HCT116 (cell line): ENCODE results near the gene UGT1A3. TPM values are rescaled to one million over a fixed set of nuclear protein-coding genes. Genes with fewer than 3 reads are reported as not detected.

Experiments used
- ATAC-seq: fragments of 200-7000 bp; cut with Tn5 transposase; 2 replicates; pipeline ENCODE4 v1.9.1; 2020; ENCODE audit warnings: mild to moderate bottlenecking, moderate library complexity
- BruUV-seq: library from RNA; stranded (reverse); fragments of 400-500 nt; replicated peaks from 2 replicates; lab custom pipeline; 2021; lab: Mats Ljungman, UMichigan
- CTCF ChIA-PET: fragments of 300-600 bp; sonication (Branson Sonifier 250); formaldehyde crosslinking; loops from one replicate; lab custom pipeline; 2021; ENCODE audit warnings: antibody characterized with exemption; lab: Charles Lee
- POLR2A ChIA-PET: fragments of 300-600, 350-600 bp; sonication (Branson Sonifier 250); formaldehyde crosslinking; loops from one replicate; lab custom pipeline; 2021; ENCODE audit warnings: antibody characterized with exemption; lab: Charles Lee
- RAD21 ChIA-PET, 2 experiments: fragments of 300-600 bp; sonication (Branson Sonifier 250); formaldehyde crosslinking; loops; one replicate each; lab custom pipeline; 2023; ENCODE audit warnings: low total read pairs in 2 of 2; ENCODE audit not compliant: uncharacterized antibody in 2 of 2, unreplicated experiment in 2 of 2, low non-redundant PET in 1 of 2; lab: Charles Lee
- DNase-seq: peaks from one replicate; pipeline ENCODE4 v3.0.0-alpha.2; 2010; ENCODE audit warnings: low read depth, low spot score
- H2AFZ ChIP-seq: fragments of 200-600 bp; shearing (Covaris generic), sonication (generic); 2 replicates; pipeline ENCODE4 v1.6.1; 2017; ENCODE audit warnings: low read depth, mixed run types, mixed read lengths, antibody characterized with exemption, low read length; ENCODE audit not compliant: poor library complexity, severe bottlenecking
- H3K27ac ChIP-seq: 2 replicates; pipeline ENCODE4 v1.5.1; 2012; ENCODE audit warnings: low read depth, low read length
- H3K27me3 ChIP-seq: fragments of 200-600 bp; sonication (generic); 2 replicates; pipeline ENCODE4 v1.6.1; 2016; ENCODE audit warnings: mixed run types, low read length, mixed read lengths; ENCODE audit not compliant: insufficient read depth
- H3K36me3 ChIP-seq, 2 experiments: fragments of 200-500 bp in 1 of 2; fragments of 200-600 bp in 1 of 2; sonication (Bioruptor generic) in 1 of 2; sonication (generic) in 1 of 2; 2 replicates each; pipeline versions ENCODE4 v1.5.1 to v1.6.1; 2014 to 2016; ENCODE audit warnings: low read length in 2 of 2, inconsistent platforms in 1 of 2, mixed read lengths in 1 of 2, mixed run types in 1 of 2; ENCODE audit not compliant: insufficient read depth in 2 of 2, control insufficient read depth in 1 of 2
- H3K4me1 ChIP-seq, 2 experiments: fragments of 200-600 bp in 1 of 2; sonication (generic) in 1 of 2; 2 replicates each; pipeline versions ENCODE4 v1.5.1 to v1.6.1; 2012 to 2017; ENCODE audit warnings: low read length in 2 of 2, inconsistent platforms in 1 of 2, mild to moderate bottlenecking in 1 of 2, mixed read lengths in 1 of 2, mixed run types in 1 of 2, moderate library complexity in 1 of 2; ENCODE audit not compliant: insufficient read depth in 2 of 2, control insufficient read depth in 1 of 2
- H3K4me2 ChIP-seq: fragments of 200-600 bp; sonication (generic); 2 replicates; pipeline ENCODE4 v1.6.1; 2017; ENCODE audit warnings: mixed run types, low read length, mixed read lengths
- H3K4me3 ChIP-seq, 2 experiments: fragments of 200-600 bp in 1 of 2; sonication (generic) in 1 of 2; replicated peaks in 1 of 2; 2 replicates each; pipeline ENCODE4 v1.5.1; 2011 to 2016; ENCODE audit warnings: low read length in 2 of 2, control low read depth in 1 of 2, low read depth in 1 of 2, mild to moderate bottlenecking in 1 of 2, mixed read lengths in 1 of 2, mixed run types in 1 of 2
- H3K79me2 ChIP-seq: fragments of 200-600 bp; sonication (generic); 2 replicates; pipeline ENCODE4 v1.6.1; 2017; ENCODE audit warnings: mild to moderate bottlenecking, mixed run types, low read length, moderate library complexity, mixed read lengths; ENCODE audit not compliant: insufficient read depth
- H3K9ac ChIP-seq: fragments of 200-600 bp; sonication (generic); 2 replicates; pipeline ENCODE4 v1.6.1; 2016; ENCODE audit warnings: low read length, mixed read lengths
- H3K9me2 ChIP-seq: fragments of 200-600 bp; sonication (generic), shearing (Covaris generic); 2 replicates; pipeline ENCODE4 v1.6.1; 2017; ENCODE audit warnings: mixed run types, mild to moderate bottlenecking, moderate library complexity; ENCODE audit not compliant: insufficient read depth
- H3K9me3 ChIP-seq, 2 experiments: fragments of 200-500 bp in 1 of 2; fragments of 200-600 bp in 1 of 2; sonication (Bioruptor generic) in 1 of 2; sonication (generic) in 1 of 2; 2 replicates each; pipeline ENCODE4 v1.6.1; 2014 to 2017; ENCODE audit warnings: low read length in 2 of 2, mixed read lengths in 2 of 2, inconsistent platforms in 1 of 2, low read depth in 1 of 2, mild to moderate bottlenecking in 1 of 2, mixed run types in 1 of 2, moderate library complexity in 1 of 2; ENCODE audit not compliant: control insufficient read depth in 1 of 2, insufficient read depth in 1 of 2
- H4K20me1 ChIP-seq: fragments of 200-600 bp; sonication (generic), shearing (Covaris generic); 2 replicates; pipeline ENCODE4 v1.6.1; 2017; ENCODE audit warnings: mixed run types, mild to moderate bottlenecking, moderate library complexity; ENCODE audit not compliant: insufficient read depth
- CBX3 ChIP-seq: IDR thresholded peaks from 2 replicates; pipeline ENCODE4 v1.6.1; 2012; ENCODE audit warnings: low read depth
- CTCF ChIP-seq, 3 experiments: fragments of 200-600 bp in 1 of 3; sonication (generic) in 1 of 3; IDR thresholded peaks in 2 of 3; conservative IDR thresholded peaks in 1 of 3; 2 replicates each; pipeline ENCODE4 v1.5.1; 2012 to 2017; ENCODE audit warnings: low read depth in 2 of 3, low read length in 2 of 3, antibody characterized with exemption in 1 of 3, borderline replicate concordance in 1 of 3, control low read depth in 1 of 3, mild to moderate bottlenecking in 1 of 3, mixed read lengths in 1 of 3, mixed run types in 1 of 3, moderate library complexity in 1 of 3; ENCODE audit not compliant: insufficient read depth in 1 of 3
- EGR1 ChIP-seq: IDR thresholded peaks from 2 replicates; pipeline ENCODE4 v1.6.1; 2012; ENCODE audit warnings: low read depth
- EZH2 ChIP-seq: fragments of 200-600 bp; sonication (generic); IDR thresholded peaks from 2 replicates; pipeline ENCODE4 v1.6.1; 2017; ENCODE audit warnings: antibody characterized with exemption, mixed run types
- JUND ChIP-seq: IDR thresholded peaks from 2 replicates; pipeline ENCODE4 v1.6.1; 2012
- POLR2AphosphoS5 ChIP-seq: IDR thresholded peaks from 2 replicates; pipeline ENCODE4 v1.6.1; 2011; ENCODE audit warnings: mild to moderate bottlenecking, low read depth, low read length, moderate library complexity
- REST ChIP-seq: IDR thresholded peaks from 2 replicates; pipeline ENCODE4 v1.6.1; 2012; ENCODE audit warnings: low read depth
- SRF ChIP-seq: IDR thresholded peaks from 2 replicates; pipeline ENCODE4 v1.6.1; 2012; ENCODE audit warnings: low read depth
- YY1 ChIP-seq: IDR thresholded peaks from 2 replicates; pipeline ENCODE4 v1.6.1; 2011; ENCODE audit warnings: low read length, low read depth, moderate library complexity, mild to moderate bottlenecking; ENCODE audit not compliant: insufficient replicate concordance; ENCODE audit errors: extremely low read depth
- ZBTB33 ChIP-seq: IDR thresholded peaks from 2 replicates; pipeline ENCODE4 v1.6.1; 2011; ENCODE audit warnings: mild to moderate bottlenecking, low read length, moderate library complexity; ENCODE audit not compliant: insufficient replicate concordance; ENCODE audit errors: extremely low read depth
- intact Hi-C: fragments of 100-400 bp; cut with micrococcal nuclease; formaldehyde crosslinking; loops from 2 replicates; pipeline ENCODE4 v1.10.0; 2022
- total RNA-seq: library from RNA; stranded (reverse); gene quantifications from one replicate; pipeline ENCODE4 v1.2.1, GENCODE V29; 2021; ENCODE audit not compliant: unreplicated experiment

Gene UGT1A3
- total RNA-seq, 1 experiment from 2014 or later = not detected

GRCh38 chr2:233692648-233693047 lies 36.2 kb upstream of the UGT1A3 start, which contains the start of gene UGT1A6 (continued):
- TF ChIP-seq ZBTB33 = no peak
- TF ChIP-seq YY1 = no peak
- TF ChIP-seq POLR2AphosphoS5 = no peak
- no peak for TF ChIP-seq CBX3
- no peak for TF ChIP-seq JUND
- TF ChIP-seq EGR1 = no peak
- TF ChIP-seq SRF = no peak

- TF ChIP-seq EZH2 (no peak), CTCF (IDR thresholded peaks at IDR 0.05 in 2 of 3, conservative IDR thresholded peaks at IDR 0.05 in 1 of 3; ENCODE audit: borderline replicate concordance in 1 of 3, insufficient read depth in 1 of 3, low read depth in 2 of 3, low read length in 2 of 3) (no peak), POLR2AphosphoS5 (no peak), REST (no peak)
- no peak for ATAC-seq
- BruUV-seq = no TSS peak
- H3K9ac ChIP-seq = no peak overlapping the region
- no peak overlapping the region for H2AFZ ChIP-seq
- H3K79me2 ChIP-seq = no peaks in the 10 kb centered on the region
- no peaks in the 10 kb centered on the region for H3K27me3 ChIP-seq
- H3K9me3 ChIP-seq = no peaks in the 10 kb centered on the region
- RAD21 ChIA-PET = no interaction called here
- H3K4me3 ChIP-seq = no peak overlapping the region
- no peaks in the 10 kb centered on the region for H4K20me1 ChIP-seq
- no peaks in the 10 kb centered on the region for H3K36me3 ChIP-seq
- POLR2A ChIA-PET = no interaction called here
- no peak for DNase-seq
- H3K9me2 ChIP-seq = no peaks in the 10 kb centered on the region
- no peaks in the 10 kb centered on the region for H3K4me1 ChIP-seq
- intact Hi-C loops = no loop called here
- CTCF ChIA-PET = no interaction called here
- H3K4me2 ChIP-seq = no peak overlapping the region
- no peak overlapping the region for H3K27ac ChIP-seq
Measured at GRCh38 chr2:233693963-233694362, 34.9 kb upstream of the UGT1A3 start.
